ENCODE results near the gene CCNY. TPM values are rescaled to one million over a fixed set of nuclear protein-coding genes. Genes with fewer than 3 reads are reported as not detected.

Gene CCNY
- total RNA-seq, 1 experiment from 2014 or later, result 62.2 TPM

DNA sequence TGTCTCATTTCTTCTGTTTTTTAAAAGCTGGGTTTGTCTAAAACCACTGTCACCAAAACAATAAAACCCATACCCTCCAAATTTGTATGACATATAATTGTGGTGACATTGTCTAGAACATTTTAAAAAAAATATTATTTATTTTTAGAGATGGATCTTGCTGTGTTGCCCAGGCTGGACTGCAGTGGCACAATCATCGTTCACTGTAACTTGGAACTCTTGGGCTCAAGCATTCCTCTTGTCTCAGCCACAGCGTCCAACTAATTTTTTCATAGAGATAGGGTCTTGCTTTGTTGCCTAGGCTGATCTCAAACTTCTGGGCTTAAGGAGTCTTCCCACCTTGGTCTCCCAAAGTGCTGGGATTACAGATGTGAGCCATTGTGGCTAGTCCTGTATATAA, 116.5 kb downstream of the CCNY start:
- BruUV-seq (replicated peaks), result no TSS peak
- no peak for ATAC-seq
- Histone ChIP-seq H3K9me2 (ENCODE audit: insufficient read depth) (no peaks in the 10 kb centered on the region), H3K9me3 (ENCODE audit: control insufficient read depth in 1 of 2, insufficient read depth in 1 of 2, low read depth in 1 of 2, low read length in 2 of 2) (no peaks in the 10 kb centered on the region), H3K27me3 (ENCODE audit: insufficient read depth, low read length) (no peaks in the 10 kb centered on the region), H3K36me3 (ENCODE audit: control insufficient read depth in 1 of 2, insufficient read depth in 2 of 2, low read length in 2 of 2) (no peaks in the 10 kb centered on the region), H3K4me2 (ENCODE audit: low read length) (no peak overlapping the region), H3K4me1 (ENCODE audit: control insufficient read depth in 1 of 2, insufficient read depth in 2 of 2, low read length in 2 of 2) (peaks cover 15 to 21% of the 10 kb centered on the region in 2 experiments), H3K79me2 (ENCODE audit: insufficient read depth, low read length) (peaks cover 98% of the 10 kb centered on the region), H2AFZ (ENCODE audit: low read depth, low read length, poor library complexity, severe bottlenecking) (no peak overlapping the region), H3K9ac (ENCODE audit: low read length) (no peak overlapping the region), H3K27ac (ENCODE audit: low read depth, low read length) (no peak overlapping the region), H4K20me1 (ENCODE audit: insufficient read depth) (no peaks in the 10 kb centered on the region), H3K4me3 (replicated peaks in 1 of 2; ENCODE audit: low read depth in 1 of 2, low read length in 2 of 2) (no peak overlapping the region)
- no peak for TF ChIP-seq ZNF274 (IDR thresholded peaks at IDR 0.05; ENCODE audit: low read depth, low read length)
- TF ChIP-seq POLR2AphosphoS5 (IDR thresholded peaks at IDR 0.05; ENCODE audit: low read depth, low read length), result no peak
- TF ChIP-seq ELF1 (IDR thresholded peaks at IDR 0.05; ENCODE audit: borderline replicate concordance, low read depth), result no peak
- no peak for TF ChIP-seq SP1 (IDR thresholded peaks at IDR 0.05; ENCODE audit: low read depth)
- TF ChIP-seq, protein P1, sequence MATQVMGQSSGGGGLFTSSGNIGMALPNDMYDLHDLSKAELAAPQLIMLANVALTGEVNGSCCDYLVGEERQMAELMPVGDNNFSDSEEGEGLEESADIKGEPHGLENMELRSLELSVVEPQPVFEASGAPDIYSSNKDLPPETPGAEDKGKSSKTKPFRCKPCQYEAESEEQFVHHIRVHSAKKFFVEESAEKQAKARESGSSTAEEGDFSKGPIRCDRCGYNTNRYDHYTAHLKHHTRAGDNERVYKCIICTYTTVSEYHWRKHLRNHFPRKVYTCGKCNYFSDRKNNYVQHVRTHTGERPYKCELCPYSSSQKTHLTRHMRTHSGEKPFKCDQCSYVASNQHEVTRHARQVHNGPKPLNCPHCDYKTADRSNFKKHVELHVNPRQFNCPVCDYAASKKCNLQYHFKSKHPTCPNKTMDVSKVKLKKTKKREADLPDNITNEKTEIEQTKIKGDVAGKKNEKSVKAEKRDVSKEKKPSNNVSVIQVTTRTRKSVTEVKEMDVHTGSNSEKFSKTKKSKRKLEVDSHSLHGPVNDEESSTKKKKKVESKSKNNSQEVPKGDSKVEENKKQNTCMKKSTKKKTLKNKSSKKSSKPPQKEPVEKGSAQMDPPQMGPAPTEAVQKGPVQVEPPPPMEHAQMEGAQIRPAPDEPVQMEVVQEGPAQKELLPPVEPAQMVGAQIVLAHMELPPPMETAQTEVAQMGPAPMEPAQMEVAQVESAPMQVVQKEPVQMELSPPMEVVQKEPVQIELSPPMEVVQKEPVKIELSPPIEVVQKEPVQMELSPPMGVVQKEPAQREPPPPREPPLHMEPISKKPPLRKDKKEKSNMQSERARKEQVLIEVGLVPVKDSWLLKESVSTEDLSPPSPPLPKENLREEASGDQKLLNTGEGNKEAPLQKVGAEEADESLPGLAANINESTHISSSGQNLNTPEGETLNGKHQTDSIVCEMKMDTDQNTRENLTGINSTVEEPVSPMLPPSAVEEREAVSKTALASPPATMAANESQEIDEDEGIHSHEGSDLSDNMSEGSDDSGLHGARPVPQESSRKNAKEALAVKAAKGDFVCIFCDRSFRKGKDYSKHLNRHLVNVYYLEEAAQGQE (IDR thresholded peaks at IDR 0.05; ENCODE audit: low read depth), result no peak
- no peak for TF ChIP-seq EGR1 (IDR thresholded peaks at IDR 0.05; ENCODE audit: low read depth)
- TF ChIP-seq CEBPB (IDR thresholded peaks at IDR 0.05; ENCODE audit: low read depth), result no peak
- ChIA-PET POLR2A (no interaction called here), RAD21 (ENCODE audit: low non-redundant PET in 1 of 2, low total read pairs in 2 of 2, uncharacterized antibody in 2 of 2, unreplicated experiment in 2 of 2) (no interaction called here), CTCF (no interaction called here)
- DNase-seq (ENCODE audit: low read depth, low spot score), result no peak
- intact Hi-C loops (cut with micrococcal nuclease), result no loop called here

Data from HCT116 (cell line).